LNCAP (cell line): Measurements from ENCODE around the gene BFSP2.

ENCODE experiments used
- CTCF ChIP-seq: fragments of 450-650 bp; IDR thresholded peaks from 2 replicates; pipeline ENCODE4 v1.5.1; 2017; ENCODE audit warnings: mild to moderate bottlenecking

BFSP2 gene

GRCh38 chr3:133457465-133458067, 57.7 kb downstream of the BFSP2 start:
- peak; percentile 26; the same call in 1 of the 2 replicates for TF ChIP-seq CTCF

- no peak for TF ChIP-seq CTCF
Measured at GRCh38 chr3:133459400-133459799, 59.5 kb downstream of the BFSP2 start.

DNA sequence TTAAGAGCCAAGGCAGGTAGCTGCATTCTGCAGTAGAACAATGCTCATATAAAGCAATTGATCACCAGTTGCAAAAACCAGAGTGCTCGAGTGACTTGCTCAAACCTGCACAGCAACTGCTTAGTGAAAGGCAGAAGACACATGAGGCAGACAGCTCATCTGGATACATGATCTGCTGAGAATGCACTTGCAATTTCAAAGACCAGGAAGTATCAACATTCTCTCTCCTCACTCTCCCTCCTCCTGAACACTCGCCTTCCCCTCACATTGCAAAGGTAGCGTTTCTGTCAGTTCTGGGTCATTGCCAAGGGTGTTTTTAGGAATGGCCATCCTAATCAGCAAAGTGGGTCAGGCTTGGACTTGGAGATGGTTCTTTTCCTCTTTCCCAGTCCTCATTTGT, 61.0 kb downstream of the BFSP2 start:
- no peak for TF ChIP-seq CTCF

- no peak for TF ChIP-seq CTCF
Measured at GRCh38 chr3:133461291-133461690, 61.4 kb downstream of the BFSP2 start.

DNA sequence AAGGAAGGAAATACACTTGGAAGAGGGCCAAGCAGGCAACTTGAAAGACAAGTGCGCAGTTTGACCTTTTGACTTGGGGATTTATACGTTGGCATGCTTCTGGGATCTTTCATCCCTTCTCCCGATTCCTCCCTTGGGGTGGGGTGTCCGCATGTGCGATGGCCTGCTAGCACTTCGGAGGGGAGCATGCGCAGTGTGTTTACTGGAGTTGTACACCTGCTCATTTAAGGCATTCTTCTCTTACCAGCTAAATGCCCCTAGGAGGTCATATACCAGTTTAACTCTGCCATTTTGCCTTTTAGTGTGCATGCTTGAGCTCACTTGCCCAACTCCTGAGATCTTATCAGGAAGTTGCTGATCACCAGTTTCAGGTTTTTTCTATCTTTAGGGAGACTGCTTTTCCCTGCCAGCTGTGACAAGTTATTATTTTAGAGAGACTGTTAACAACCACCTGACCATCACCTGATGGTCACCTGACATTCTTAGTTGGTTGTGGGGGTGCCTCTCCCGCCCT, 63.5 kb downstream of the BFSP2 start:
- no peak for TF ChIP-seq CTCF

DNA sequence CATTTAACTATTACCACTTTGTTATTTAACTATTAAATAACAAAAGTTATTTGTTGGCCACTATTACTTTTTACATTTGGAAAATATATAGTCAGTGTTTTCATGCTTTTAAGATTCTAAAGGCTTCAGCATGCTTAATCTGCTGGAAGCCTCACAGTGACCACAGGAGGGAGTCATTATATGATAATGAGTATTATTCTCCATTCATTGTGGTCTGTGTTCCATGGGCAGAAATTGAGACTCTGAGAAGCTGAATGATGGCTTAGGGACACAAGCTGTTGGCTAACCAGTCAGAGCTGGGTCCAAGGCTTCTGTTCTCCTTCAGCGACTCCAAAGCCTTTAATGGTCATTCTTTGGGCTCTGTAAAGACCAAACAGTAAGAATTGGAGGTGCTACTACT, 64.7 kb downstream of the BFSP2 start:
- TF ChIP-seq CTCF = peak; percentile 41

GRCh38 chr3:133466531-133467386, 66.9 kb downstream of the BFSP2 start:
- no peak for TF ChIP-seq CTCF
